Bone marrow (tissue), 2 donors: ENCODE results near the gene BORCS8.
"Not testable (repeated sequence)": the region's sequence is repeated elsewhere in the genome, so short reads cannot be mapped to it uniquely, and the experiment has no call there.

Source experiments
- DNase-seq, 2 donors: peaks; one replicate each; lab custom pipeline; 2025; lab: John Stamatoyannopoulos, UW

BORCS8 gene

GRCh38 chr19:19148504-19148903 is 43.4 kb downstream of the BORCS8 start:
- DNase-seq, result not testable (repeated sequence)

- no peak for DNase-seq
Measured at GRCh38 chr19:19147344-19147743, 44.6 kb downstream of the BORCS8 start.

GRCh38 chr19:19146865-19147264 is 45.1 kb downstream of the BORCS8 start:
- no peak for DNase-seq

DNA sequence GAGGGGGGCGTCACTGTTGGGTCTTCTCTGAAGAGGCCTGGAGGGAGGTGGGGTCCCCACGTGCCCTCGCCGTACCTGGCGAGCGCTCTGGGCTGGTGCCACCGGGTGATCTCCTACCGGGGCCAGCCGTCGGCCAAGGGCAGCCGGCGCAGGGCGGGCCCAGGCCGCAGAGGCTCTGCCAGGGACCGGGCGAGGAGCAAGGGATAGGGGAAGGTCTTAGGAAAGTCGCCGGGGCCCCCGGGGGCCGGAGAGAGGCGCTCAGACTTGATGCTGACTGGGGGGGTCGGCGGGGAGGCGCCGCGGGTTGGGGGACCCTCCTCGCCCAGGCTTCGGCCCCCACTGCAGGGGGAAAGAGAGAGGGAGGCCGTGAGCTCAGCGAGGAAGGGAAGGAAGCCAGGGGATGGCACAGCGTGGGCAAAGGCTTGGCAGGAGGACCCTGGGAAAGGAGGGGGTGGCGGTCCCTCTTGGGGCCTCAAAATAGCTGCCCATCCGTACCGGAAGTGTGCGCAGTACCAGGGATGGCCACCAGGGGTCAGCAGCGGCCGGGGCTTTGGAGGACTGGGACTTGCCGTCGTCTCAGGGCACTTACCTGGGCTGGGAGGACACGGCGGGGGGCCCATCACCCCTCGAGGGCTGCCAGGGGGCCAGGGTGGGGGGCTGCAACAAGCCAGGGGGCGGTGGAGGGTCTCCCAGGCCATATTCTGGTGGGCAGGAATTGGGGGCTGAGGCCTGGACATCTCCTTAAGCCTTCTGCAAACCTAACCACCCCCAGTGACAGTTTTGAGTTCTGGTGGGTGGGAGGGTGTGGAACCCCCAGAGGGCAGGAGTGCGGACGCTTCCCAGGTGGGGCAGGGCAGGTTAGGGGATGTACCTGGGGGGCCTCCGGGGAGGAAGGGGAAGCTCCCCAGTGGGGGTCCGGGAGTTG is 46.0 kb downstream of the BORCS8 start:
- peak; percentile 44 to 67 for DNase-seq

- DNase-seq, result no peak
Measured at GRCh38 chr19:19145281-19145680, 46.7 kb downstream of the BORCS8 start.

- DNase-seq, result no peak
Measured at GRCh38 chr19:19142347-19142746, 49.6 kb downstream of the BORCS8 start.

GRCh38 chr19:19140476-19140875 is 51.5 kb downstream of the BORCS8 start:
- DNase-seq, result no peak

GRCh38 chr19:19139876-19140229 is 52.1 kb downstream of the BORCS8 start:
- no peak for DNase-seq

- peak; percentile 79 to 89 for DNase-seq
Measured at GRCh38 chr19:19138109-19138981, 53.6 kb downstream of the BORCS8 start, which contains the start of gene TMEM161A. Gene TMEM161A, minus strand, starts transcription at chr19:19138478. Its CDS starts 50 bp downstream, at chr19:19138428.

DNA sequence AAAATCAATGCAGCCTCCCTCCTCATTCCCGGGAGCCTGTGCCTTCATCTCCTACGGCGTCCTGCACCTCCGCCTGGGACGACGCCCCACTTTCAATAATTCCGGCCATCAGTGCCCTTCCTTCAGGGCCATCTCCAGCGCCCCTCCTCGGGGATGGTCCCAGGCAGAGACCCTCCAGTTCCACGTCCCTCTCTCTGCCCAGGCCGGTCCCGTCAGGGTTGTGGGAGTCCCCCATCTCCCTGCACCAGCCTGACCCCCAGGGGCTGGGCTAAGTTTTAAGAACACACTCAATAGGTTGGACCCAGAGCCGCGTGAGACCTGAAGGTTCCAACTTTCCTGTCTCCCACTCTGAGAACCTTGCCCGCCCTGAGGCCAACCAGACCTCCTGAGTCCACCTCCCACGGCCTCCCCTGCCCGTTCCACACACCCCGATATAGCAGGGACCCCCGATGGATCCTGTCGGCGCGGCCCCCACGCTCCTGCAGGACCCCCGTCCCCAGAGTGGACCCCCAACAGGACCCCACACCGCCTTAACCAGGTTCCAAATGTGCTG is 54.3 kb downstream of the BORCS8 start:
- DNase-seq, result no peak

DNA sequence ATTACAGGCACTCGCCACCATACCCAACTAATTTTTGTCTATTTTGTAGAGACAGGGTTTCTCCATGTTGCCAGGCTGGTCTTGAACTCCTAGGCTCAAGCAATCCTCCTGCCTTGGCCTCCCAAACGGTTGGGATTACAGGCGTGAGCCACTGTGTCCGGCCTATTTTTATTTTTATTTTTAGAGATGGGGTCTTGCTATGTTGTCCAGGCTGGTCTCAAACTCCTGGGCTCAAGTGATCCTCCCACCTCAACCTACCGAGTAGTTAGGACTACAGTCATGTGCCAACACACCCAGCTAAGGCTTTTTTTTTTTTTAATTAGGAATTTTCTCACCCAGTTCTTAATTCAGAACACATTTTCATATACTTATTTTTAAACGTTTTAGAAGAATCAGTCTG is 56.2 kb downstream of the BORCS8 start:
- not testable (repeated sequence) for DNase-seq

DNA sequence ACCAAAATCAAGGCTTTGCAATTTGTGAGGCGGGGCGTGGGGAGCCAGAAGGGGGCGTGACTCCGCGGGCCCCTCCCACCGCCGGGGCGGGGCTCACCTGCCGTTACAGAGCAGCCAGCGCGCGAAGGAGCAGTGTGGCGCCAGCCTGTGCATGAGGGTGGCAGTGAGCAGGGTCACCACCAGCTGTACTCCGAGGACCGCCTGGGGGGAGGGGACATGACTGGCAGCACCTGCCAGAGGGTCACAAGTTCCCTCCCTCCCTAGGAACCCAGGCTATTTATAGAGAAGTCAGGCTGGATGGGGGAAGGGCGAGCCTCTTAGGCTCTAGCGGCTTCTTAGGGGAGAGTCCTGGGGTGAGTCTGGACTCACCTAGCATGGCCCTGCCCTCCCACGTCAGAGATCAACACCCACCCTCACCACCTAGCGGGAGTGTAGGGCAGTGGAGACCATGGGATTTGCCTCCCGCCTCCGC is 57.2 kb downstream of the BORCS8 start:
- DNase-seq, result no peak

DNA sequence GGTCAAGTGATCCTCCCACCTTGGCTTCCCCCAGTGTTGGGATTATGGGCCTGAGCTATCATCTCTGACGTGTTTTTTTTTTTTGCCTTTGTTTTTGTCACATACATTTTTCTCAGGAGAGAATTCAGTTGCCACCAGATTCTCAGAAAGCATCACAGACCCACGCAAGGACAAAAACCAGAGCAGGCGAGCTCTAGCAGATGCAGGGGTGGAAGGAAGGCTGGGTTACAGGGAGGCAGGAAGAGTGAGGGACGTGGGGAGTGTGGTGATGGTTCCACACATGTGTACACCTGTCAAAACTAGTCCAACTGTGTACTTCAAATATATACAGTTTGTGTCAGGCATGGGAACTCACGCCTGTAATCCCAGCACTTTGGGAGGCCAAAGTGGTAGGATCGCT is 58.0 kb downstream of the BORCS8 start:
- DNase-seq, result no peak

GRCh38 chr19:19132912-19133311 is 59.0 kb downstream of the BORCS8 start:
- DNase-seq, result no peak

DNA sequence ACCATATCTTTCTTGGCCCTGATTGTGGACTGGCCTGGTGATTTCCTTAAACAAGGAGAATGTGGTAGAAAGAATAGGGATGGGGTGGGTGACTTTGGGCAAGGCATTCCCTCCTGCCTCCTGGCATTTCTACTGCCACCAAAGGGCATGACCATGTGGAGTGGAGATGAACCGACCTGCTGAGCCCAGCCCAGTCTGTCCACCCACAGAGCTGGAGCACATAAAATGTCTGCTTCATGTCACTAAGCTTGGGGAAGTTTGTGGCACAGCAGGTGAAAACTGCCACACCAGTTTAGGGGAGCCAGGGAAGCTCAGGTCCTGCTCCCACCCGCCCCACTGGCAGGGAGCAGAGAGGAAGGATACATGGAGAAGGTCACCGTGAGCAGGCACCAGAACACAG is 60.0 kb downstream of the BORCS8 start:
- DNase-seq, result no peak
